ENCODE measurements around the gene TLDC2.

TLDC2 gene

GRCh38 chr20:36850759-36851158, 25.2 kb upstream of the TLDC2 start:
- no peak for DNase-seq (ENCODE audit: low read depth)

- DNase-seq (ENCODE audit: low read depth): no peak
Observed at GRCh38 chr20:36851490-36851889, 24.4 kb upstream of the TLDC2 start.

- DNase-seq (ENCODE audit: low read depth): no peak
Observed at GRCh38 chr20:36852187-36852586, 23.8 kb upstream of the TLDC2 start.

GRCh38 chr20:36854348-36855240, 21.3 kb upstream of the TLDC2 start:
- no peak for DNase-seq (ENCODE audit: low read depth)

GRCh38 chr20:36855241-36855657, 20.7 kb upstream of the TLDC2 start:
- DNase-seq (ENCODE audit: low read depth): no peak

- DNase-seq (ENCODE audit: low read depth): no peak
Observed at GRCh38 chr20:36856195-36856594, 19.7 kb upstream of the TLDC2 start.

- no peak for DNase-seq (ENCODE audit: low read depth)
Observed at GRCh38 chr20:36856691-36857635, 19.0 kb upstream of the TLDC2 start.

- DNase-seq (ENCODE audit: low read depth): no peak
Observed at GRCh38 chr20:36859282-36859555, 16.7 kb upstream of the TLDC2 start.

GRCh38 chr20:36859700-36860330, 16.1 kb upstream of the TLDC2 start:
- no peak for DNase-seq (ENCODE audit: low read depth)

- no peak for DNase-seq (ENCODE audit: low read depth)
Observed at GRCh38 chr20:36860339-36860738, 15.6 kb upstream of the TLDC2 start.

GRCh38 chr20:36860811-36861624, 14.9 kb upstream of the TLDC2 start:
- DNase-seq (ENCODE audit: low read depth): no peak

GRCh38 chr20:36861625-36861874, 14.4 kb upstream of the TLDC2 start:
- no peak for DNase-seq (ENCODE audit: low read depth)

- DNase-seq (ENCODE audit: low read depth): no peak
Observed at GRCh38 chr20:36861875-36862801, 13.8 kb upstream of the TLDC2 start.

- DNase-seq (ENCODE audit: low read depth): no peak
Observed at GRCh38 chr20:36862857-36863668, 12.9 kb upstream of the TLDC2 start.

- no peak for DNase-seq (ENCODE audit: low read depth)
Observed at GRCh38 chr20:36865076-36865860, 10.7 kb upstream of the TLDC2 start.

GRCh38 chr20:36865861-36866149, 10.1 kb upstream of the TLDC2 start:
- DNase-seq (ENCODE audit: low read depth): no peak

GRCh38 chr20:36866164-36866563, 9.8 kb upstream of the TLDC2 start:
- DNase-seq (ENCODE audit: low read depth): no peak

GRCh38 chr20:36866681-36867495, 9.1 kb upstream of the TLDC2 start:
- no peak for DNase-seq (ENCODE audit: low read depth)

Data from activated gamma-delta T cell treated with anti-CD3 and anti-CD28 coated beads, Interleukin-2, amount 50 U/mL, for 16 hours (primary cell).